ENCODE results near the gene FKBP7.
A peak's percentile ranks its signal among the peaks of the same experiment; 100 is the strongest.

Gene FKBP7

GRCh38 chr2:178452334-178452733 is 26.1 kb downstream of the FKBP7 start:
- peak overlapping the region in 1 of 2 donors; percentile 84 for H3K4me3 ChIP-seq

DNA sequence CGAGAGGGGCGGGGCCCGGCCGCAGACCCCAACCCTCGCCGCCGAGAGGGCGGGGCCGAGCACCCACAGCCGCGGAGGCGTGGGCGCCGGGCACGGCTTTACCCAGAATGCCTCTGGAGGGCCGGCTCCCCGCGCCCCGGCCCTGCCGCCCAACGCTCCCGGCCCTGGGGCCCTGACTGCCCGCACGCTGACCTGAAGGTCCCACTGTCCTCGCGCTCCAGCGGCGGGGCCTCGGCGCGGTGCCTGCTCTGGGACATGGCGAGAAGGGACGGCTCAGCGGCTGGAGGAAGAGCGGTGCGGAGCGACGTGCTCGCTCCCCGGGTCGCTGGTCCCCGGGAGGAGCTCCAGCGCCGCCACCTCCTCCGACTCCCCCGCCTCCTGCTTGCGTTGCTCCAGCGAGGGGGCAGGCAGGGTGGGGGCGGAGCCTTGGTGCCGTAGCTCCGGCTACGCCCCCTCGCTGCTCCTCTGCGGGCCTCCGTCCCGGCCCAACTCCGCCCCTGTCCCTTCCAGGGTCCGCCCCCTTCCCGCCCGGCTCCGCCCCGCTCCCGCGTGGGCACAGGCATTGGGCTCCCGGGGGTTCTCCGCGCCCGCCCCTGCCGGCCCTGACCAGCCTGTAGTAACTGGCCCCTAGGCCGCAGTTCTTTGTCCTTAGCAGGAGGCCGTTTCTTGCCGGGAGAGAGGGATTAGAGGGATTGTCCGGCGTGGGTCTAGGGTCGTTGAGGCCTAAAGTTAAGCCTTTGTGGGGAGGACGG is 27.4 kb downstream of the FKBP7 start, which contains the start of the genes PJVK and PRKRA:
Gene PJVK (plus strand): TSS at position 605 of the 752 bp plus-strand sequence. CDS start 2,032 bp downstream, outside the sequence.
Gene PRKRA (minus strand): TSS at position 402 of the 752 bp plus-strand sequence. CDS start 145 bp downstream, at position 257.
- TF ChIP-seq CTCF (IDR thresholded peaks at IDR 0.05) = peak in 1 of 2 experiments; percentile 5
- DNase-seq = peak; percentile 97 to 99
- peak within 1 kb of the TSS; percentile 96 to 97 for H3K27ac ChIP-seq
- H3K9me3 ChIP-seq = no peaks in the 10 kb centered on the region
- H3K36me3 ChIP-seq = peaks cover 6 to 14% (median 6%) of the 10 kb centered on the region in 3 donors
- H3K4me1 ChIP-seq = peaks cover 0 to 37% (median 24%) of the 10 kb centered on the region in 4 donors
- no peaks in the 10 kb centered on the region for H3K27me3 ChIP-seq
- intact Hi-C loops (cut with DNase I; ENCODE audit: low total_unique reads) = loop anchor here (2.0 kb wide), 1 partner anchor 30 kb away; the partner anchor contains the start of gene PLEKHA3
- peak within 1 kb of the TSS; percentile 84 to 94 for H3K4me3 ChIP-seq

More at GRCh38 chr2:178452334-178452733, 26.1 kb downstream of the FKBP7 start:
- H3K27me3 ChIP-seq = no peaks in the 10 kb centered on the region
- H3K27ac ChIP-seq = peak overlapping the region; percentile 96 to 97
- H3K36me3 ChIP-seq = peaks cover 0 to 8% (median 0%) of the 10 kb centered on the region in 3 donors
- intact Hi-C loops (cut with DNase I; ENCODE audit: low total_unique reads) = no loop called here
- no peak for DNase-seq
- H3K9me3 ChIP-seq = no peaks in the 10 kb centered on the region
- no peak for TF ChIP-seq CTCF (IDR thresholded peaks at IDR 0.05)
- peaks cover 0 to 35% (median 24%) of the 10 kb centered on the region in 4 donors for H3K4me1 ChIP-seq

GRCh38 chr2:178450524-178450773 is 28.0 kb downstream of the FKBP7 start:
- peaks cover 0 to 37% (median 24%) of the 10 kb centered on the region in 4 donors for H3K4me1 ChIP-seq
- intact Hi-C loops (cut with DNase I; ENCODE audit: low total_unique reads) = loop anchor here (2.0 kb wide), 1 partner anchor 30 kb away; the partner anchor contains the start of gene PLEKHA3
- H3K27me3 ChIP-seq = no peaks in the 10 kb centered on the region
- no peak for DNase-seq
- peak overlapping the region; percentile 84 to 94 for H3K4me3 ChIP-seq
- H3K27ac ChIP-seq = peak overlapping the region; percentile 96 to 97
- no peak for TF ChIP-seq CTCF (IDR thresholded peaks at IDR 0.05)
- no peaks in the 10 kb centered on the region for H3K9me3 ChIP-seq
- H3K36me3 ChIP-seq = peaks cover 11 to 19% (median 11%) of the 10 kb centered on the region in 3 donors

DNA sequence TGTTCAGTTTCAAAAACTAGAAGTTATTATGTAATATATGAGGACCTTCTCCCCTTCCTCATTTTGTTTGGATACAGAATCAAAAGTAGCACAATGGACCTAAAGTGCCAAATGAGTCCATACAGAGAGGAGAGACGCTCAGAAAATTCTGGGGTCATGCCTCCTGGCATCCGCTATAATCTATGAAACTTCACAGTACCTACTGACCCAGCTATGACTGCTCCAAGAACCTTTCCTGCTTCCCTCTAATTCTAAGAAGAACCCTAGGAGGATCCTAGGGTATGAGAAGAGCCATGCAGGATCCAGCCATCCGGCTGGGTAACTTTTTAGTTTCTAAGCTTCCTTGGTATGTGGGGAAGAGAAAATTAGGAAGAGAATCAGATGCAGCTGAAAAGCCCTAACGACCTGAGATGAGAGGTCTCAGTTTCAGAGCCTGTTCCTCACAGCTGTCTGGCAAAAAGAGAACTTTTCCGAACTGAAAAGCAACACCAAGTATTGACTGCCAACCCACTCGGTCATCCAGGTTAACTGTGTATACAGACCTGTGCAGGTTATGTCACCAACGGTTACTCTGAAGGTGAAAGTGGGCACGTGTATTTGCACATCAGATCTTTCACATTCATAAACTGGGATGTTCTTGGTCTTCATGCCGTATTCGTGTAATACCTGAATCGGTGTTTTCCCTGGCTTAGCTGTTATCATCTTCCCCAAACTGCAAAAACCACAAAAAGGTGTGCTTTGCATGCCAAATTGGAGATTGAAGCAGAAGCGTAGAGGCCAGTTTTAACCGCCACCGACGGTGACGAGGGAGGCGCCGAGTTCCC is 28.5 kb downstream of the FKBP7 start:
- H3K27ac ChIP-seq = peak overlapping the region; percentile 96 to 97
- peaks cover 16 to 24% (median 16%) of the 10 kb centered on the region in 3 donors for H3K36me3 ChIP-seq
- no peaks in the 10 kb centered on the region for H3K9me3 ChIP-seq
- intact Hi-C loops (cut with DNase I; ENCODE audit: low total_unique reads) = loop anchor here (2.0 kb wide), 1 partner anchor 31 kb away; the partner anchor contains the start of gene PLEKHA3
- no peaks in the 10 kb centered on the region for H3K27me3 ChIP-seq
- DNase-seq = no peak
- TF ChIP-seq CTCF (IDR thresholded peaks at IDR 0.05) = no peak
- H3K4me3 ChIP-seq = peak overlapping the region; percentile 84 to 94
- peaks cover 0 to 37% (median 24%) of the 10 kb centered on the region in 4 donors for H3K4me1 ChIP-seq

GRCh38 chr2:178448968-178449661 is 29.3 kb downstream of the FKBP7 start:
- Histone ChIP-seq H3K9me3 (no peaks in the 10 kb centered on the region), H3K27ac (peak overlapping the region; percentile 96 to 97), H3K27me3 (no peaks in the 10 kb centered on the region), H3K36me3 (peaks cover 20 to 32% (median 23%) of the 10 kb centered on the region in 3 donors), H3K4me3 (peak overlapping the region; percentile 84 to 94), H3K4me1 (peaks cover 0 to 37% (median 24%) of the 10 kb centered on the region in 4 donors)
- TF ChIP-seq CTCF (IDR thresholded peaks at IDR 0.05) = no peak
- intact Hi-C loops (cut with DNase I; ENCODE audit: low total_unique reads) = no loop called here
- no peak for DNase-seq

Data from tibial artery (tissue), 4 donors.